Activated CD4-positive, alpha-beta T cell treated with anti-CD3 and anti-CD28 coated beads, Interleukin-2, amount 50 U/mL, for 16 hours (primary cell): ENCODE measurements around the gene NKX1-1.
"Not testable (repeated sequence)": the region's sequence is repeated elsewhere in the genome, so short reads cannot be mapped to it uniquely, and the experiment has no call there.

ENCODE experiments used
- DNase-seq: peaks from one replicate; pipeline ENCODE4 v3.0.0-alpha.2; 2020

The NKX1-1 gene

GRCh38 chr4:1383728-1384591 is 22.3 kb downstream of the NKX1-1 start:
- DNase-seq, result no peak

- no peak for DNase-seq
Measured at GRCh38 chr4:1382776-1383727, 23.2 kb downstream of the NKX1-1 start.

GRCh38 chr4:1381944-1382541 is 24.2 kb downstream of the NKX1-1 start:
- DNase-seq, result no peak

GRCh38 chr4:1381181-1381621 is 25.0 kb downstream of the NKX1-1 start:
- no peak for DNase-seq

- DNase-seq, result no peak
Measured at GRCh38 chr4:1380368-1381151, 25.7 kb downstream of the NKX1-1 start.

GRCh38 chr4:1379801-1380331 is 26.4 kb downstream of the NKX1-1 start:
- no peak for DNase-seq

GRCh38 chr4:1379351-1379781 is 26.9 kb downstream of the NKX1-1 start:
- DNase-seq, result no peak

GRCh38 chr4:1378559-1379231 is 27.5 kb downstream of the NKX1-1 start:
- DNase-seq, result no peak

- no peak for DNase-seq
Measured at GRCh38 chr4:1377606-1378261, 28.5 kb downstream of the NKX1-1 start.

GRCh38 chr4:1376841-1377605 is 29.2 kb downstream of the NKX1-1 start:
- no peak for DNase-seq

GRCh38 chr4:1376391-1376840 is 29.8 kb downstream of the NKX1-1 start:
- no peak for DNase-seq

GRCh38 chr4:1375761-1376322 is 30.4 kb downstream of the NKX1-1 start:
- DNase-seq, result no peak

- no peak for DNase-seq
Measured at GRCh38 chr4:1375051-1375721, 31.1 kb downstream of the NKX1-1 start.

GRCh38 chr4:1374706-1375045 is 31.6 kb downstream of the NKX1-1 start:
- no peak for DNase-seq

GRCh38 chr4:1373892-1374705 is 32.1 kb downstream of the NKX1-1 start:
- no peak for DNase-seq

GRCh38 chr4:1372576-1372975 is 33.7 kb downstream of the NKX1-1 start:
- not testable (repeated sequence) for DNase-seq

- DNase-seq, result no peak
Measured at GRCh38 chr4:1371176-1372165, 34.8 kb downstream of the NKX1-1 start.
